ENCODE results near the gene PTPRM. TPM values are rescaled to one million over a fixed set of nuclear protein-coding genes. Genes with fewer than 3 reads are reported as not detected.

The PTPRM gene
- total RNA-seq, 1 donor from 2014 or later, result 4.5 TPM

GRCh38 chr18:8142131-8142711 is 575.1 kb downstream of the PTPRM start:
- H3K4me1 Mint-ChIP-seq (ENCODE audit: low read depth), result no peaks in the 10 kb centered on the region
- no peak for DNase-seq (ENCODE audit: low spot score)
- peaks cover 4% of the 10 kb centered on the region for H3K9me3 Mint-ChIP-seq
- intact Hi-C loops (cut with micrococcal nuclease), result no loop called here
- H3K36me3 Mint-ChIP-seq (ENCODE audit: low read depth), result no peaks in the 10 kb centered on the region
- no peaks in the 10 kb centered on the region for H3K27me3 Mint-ChIP-seq (ENCODE audit: low read depth)
- H3K4me3 Mint-ChIP-seq (ENCODE audit: low read depth), result no peak overlapping the region
- no peak overlapping the region for H3K27ac Mint-ChIP-seq

- no peak overlapping the region for H3K27ac Mint-ChIP-seq
- H3K4me3 Mint-ChIP-seq (ENCODE audit: low read depth), result no peak overlapping the region
- no peak for DNase-seq (ENCODE audit: low spot score)
- intact Hi-C loops (cut with micrococcal nuclease), result no loop called here
- H3K4me1 Mint-ChIP-seq (ENCODE audit: low read depth), result no peaks in the 10 kb centered on the region
- no peaks in the 10 kb centered on the region for H3K36me3 Mint-ChIP-seq (ENCODE audit: low read depth)
- H3K27me3 Mint-ChIP-seq (ENCODE audit: low read depth), result no peaks in the 10 kb centered on the region
- H3K9me3 Mint-ChIP-seq, result peaks cover 4% of the 10 kb centered on the region
Measured at GRCh38 chr18:8142932-8143331, 575.8 kb downstream of the PTPRM start.

GRCh38 chr18:8151181-8151580 is 584.1 kb downstream of the PTPRM start:
- Mint-ChIP-seq H3K36me3 (ENCODE audit: low read depth) (no peaks in the 10 kb centered on the region), H3K27ac (no peak overlapping the region), H3K4me1 (ENCODE audit: low read depth) (no peaks in the 10 kb centered on the region), H3K9me3 (peaks cover 5% of the 10 kb centered on the region), H3K4me3 (ENCODE audit: low read depth) (no peak overlapping the region), H3K27me3 (ENCODE audit: low read depth) (no peaks in the 10 kb centered on the region)
- intact Hi-C loops (cut with micrococcal nuclease), result no loop called here
- no peak for DNase-seq (ENCODE audit: low spot score)

- no peaks in the 10 kb centered on the region for H3K4me1 Mint-ChIP-seq (ENCODE audit: low read depth)
- no peak overlapping the region for H3K4me3 Mint-ChIP-seq (ENCODE audit: low read depth)
- no peak overlapping the region for H3K27ac Mint-ChIP-seq
- intact Hi-C loops (cut with micrococcal nuclease), result no loop called here
- no peak for DNase-seq (ENCODE audit: low spot score)
- no peaks in the 10 kb centered on the region for H3K36me3 Mint-ChIP-seq (ENCODE audit: low read depth)
- no peaks in the 10 kb centered on the region for H3K27me3 Mint-ChIP-seq (ENCODE audit: low read depth)
- peaks cover 3% of the 10 kb centered on the region for H3K9me3 Mint-ChIP-seq
Measured at GRCh38 chr18:8153887-8154583, 586.9 kb downstream of the PTPRM start.

DNA sequence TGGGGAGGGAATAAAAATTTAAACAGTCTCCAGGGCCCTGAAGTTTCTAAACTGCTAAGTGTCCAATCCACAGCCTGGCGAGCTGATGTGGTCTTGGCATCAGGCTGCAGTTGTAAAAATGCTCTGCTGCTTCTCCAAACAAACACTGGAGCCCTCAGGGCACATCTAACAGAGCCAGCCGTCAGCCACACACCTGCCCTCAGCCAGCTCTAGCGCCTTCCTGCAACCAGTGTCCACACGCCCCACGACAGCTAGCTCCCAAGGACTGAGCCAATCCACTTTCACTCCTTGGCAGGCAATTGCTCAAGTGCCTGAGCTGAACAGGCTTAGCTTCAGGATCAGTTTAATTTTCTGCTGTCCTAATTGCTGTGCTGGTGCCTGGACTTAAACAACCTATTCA is 595.7 kb downstream of the PTPRM start:
- Mint-ChIP-seq H3K4me1 (ENCODE audit: low read depth) (no peaks in the 10 kb centered on the region), H3K9me3 (peaks cover 3% of the 10 kb centered on the region), H3K27me3 (ENCODE audit: low read depth) (no peaks in the 10 kb centered on the region), H3K4me3 (ENCODE audit: low read depth) (no peak overlapping the region), H3K27ac (no peak overlapping the region), H3K36me3 (ENCODE audit: low read depth) (no peaks in the 10 kb centered on the region)
- intact Hi-C loops (cut with micrococcal nuclease), result no loop called here
- DNase-seq (ENCODE audit: low spot score), result no peak

DNA sequence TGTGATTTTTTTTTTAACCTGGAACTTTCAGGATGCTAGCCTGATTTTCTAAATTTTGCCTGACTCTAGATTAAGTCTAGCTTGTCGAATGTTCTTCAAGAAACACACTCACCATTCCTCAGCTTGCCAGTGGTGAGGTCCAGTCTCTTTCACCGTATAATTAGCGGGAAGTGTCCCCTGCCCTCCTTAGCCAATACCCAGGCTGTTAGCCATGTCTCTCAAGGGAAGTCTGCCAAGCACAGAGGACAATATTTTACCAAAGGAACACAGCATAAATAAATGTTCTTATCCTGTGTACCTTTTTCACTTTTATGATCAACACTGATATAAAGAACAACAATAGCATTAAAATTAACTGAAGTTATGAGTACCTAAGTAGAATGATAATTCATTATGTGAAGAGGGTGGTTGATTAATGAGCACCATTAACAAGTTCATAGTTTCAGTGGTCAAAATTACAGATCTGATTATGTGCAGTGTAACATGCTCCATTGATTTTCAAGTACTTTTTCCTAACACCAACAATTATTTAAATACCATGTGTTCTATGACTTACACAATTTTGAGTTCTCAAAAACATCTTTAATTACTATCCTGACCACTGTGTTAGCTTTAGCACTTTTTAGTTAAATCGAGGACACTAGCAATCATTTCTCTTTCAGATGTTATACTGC is 596.3 kb downstream of the PTPRM start:
- DNase-seq (ENCODE audit: low spot score), result no peak
- no peaks in the 10 kb centered on the region for H3K9me3 Mint-ChIP-seq
- no peaks in the 10 kb centered on the region for H3K27me3 Mint-ChIP-seq (ENCODE audit: low read depth)
- no peak overlapping the region for H3K27ac Mint-ChIP-seq
- intact Hi-C loops (cut with micrococcal nuclease), result no loop called here
- H3K4me3 Mint-ChIP-seq (ENCODE audit: low read depth), result no peak overlapping the region
- H3K4me1 Mint-ChIP-seq (ENCODE audit: low read depth), result no peaks in the 10 kb centered on the region
- H3K36me3 Mint-ChIP-seq (ENCODE audit: low read depth), result no peaks in the 10 kb centered on the region

DNA sequence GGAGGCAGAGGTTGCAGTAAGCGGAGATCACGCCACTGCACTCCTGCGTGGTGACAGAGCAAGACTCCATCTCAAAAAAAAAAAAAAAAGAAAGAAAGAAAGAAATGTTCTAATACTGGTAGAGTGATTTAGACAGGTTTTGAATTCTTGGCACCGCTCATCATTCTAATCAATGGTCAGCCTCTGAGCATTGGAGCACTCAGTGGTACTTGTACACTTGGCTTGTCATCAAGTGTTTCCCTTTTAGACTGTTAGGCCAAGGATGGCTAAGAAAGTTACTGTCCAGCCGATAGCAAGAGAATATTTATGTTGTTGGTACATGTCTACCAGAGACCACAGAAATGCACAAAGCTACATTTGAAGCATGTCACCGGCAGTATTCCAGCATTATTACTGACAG is 598.0 kb downstream of the PTPRM start:
- Mint-ChIP-seq H3K27ac (no peak overlapping the region), H3K36me3 (ENCODE audit: low read depth) (no peaks in the 10 kb centered on the region), H3K27me3 (ENCODE audit: low read depth) (no peaks in the 10 kb centered on the region), H3K4me3 (ENCODE audit: low read depth) (no peak overlapping the region), H3K9me3 (no peaks in the 10 kb centered on the region), H3K4me1 (ENCODE audit: low read depth) (no peaks in the 10 kb centered on the region)
- intact Hi-C loops (cut with micrococcal nuclease), result no loop called here
- DNase-seq (ENCODE audit: low spot score), result no peak

DNA sequence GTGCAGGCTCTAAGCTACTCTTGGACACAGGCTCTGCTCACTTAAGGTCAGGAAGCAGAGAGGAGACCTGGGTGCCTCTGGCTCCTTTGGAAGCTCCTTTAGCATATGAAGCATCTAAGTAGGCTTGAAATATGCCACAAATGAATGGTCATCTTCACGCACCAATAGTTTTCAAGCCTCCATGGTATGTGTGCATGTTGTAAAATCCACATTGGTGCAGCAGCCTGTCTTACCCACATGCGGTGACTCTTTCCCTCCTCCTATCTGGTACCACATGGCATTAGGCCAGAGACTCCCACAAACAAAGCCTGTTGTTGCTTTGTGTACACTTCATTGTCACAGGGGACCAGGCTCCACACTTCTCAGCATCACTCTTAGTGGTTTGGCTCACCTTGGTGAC is 599.9 kb downstream of the PTPRM start:
- no peak for DNase-seq (ENCODE audit: low spot score)
- intact Hi-C loops (cut with micrococcal nuclease), result no loop called here
- Mint-ChIP-seq H3K9me3 (no peaks in the 10 kb centered on the region), H3K36me3 (ENCODE audit: low read depth) (no peaks in the 10 kb centered on the region), H3K27ac (no peak overlapping the region), H3K4me1 (ENCODE audit: low read depth) (no peaks in the 10 kb centered on the region), H3K27me3 (ENCODE audit: low read depth) (no peaks in the 10 kb centered on the region), H3K4me3 (ENCODE audit: low read depth) (no peak overlapping the region)

DNA sequence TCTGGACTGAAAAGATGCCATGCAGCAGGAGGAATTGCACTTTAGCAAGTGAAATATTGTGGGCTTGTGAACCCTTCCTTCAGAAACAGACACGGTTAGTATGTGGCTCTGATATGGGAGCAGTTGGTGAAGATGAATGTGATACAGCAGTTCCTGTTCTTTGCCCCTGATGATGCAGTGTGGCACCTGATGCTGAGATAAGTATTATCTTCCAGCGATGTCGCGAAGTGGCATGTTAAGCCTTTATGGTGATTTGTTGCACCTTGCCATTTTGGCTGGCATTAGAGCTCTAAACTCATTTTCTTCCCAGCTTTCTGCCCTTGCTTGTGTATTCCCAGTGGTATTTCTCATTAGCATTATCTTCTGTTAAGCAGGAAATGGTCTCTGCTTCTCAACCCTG is 600.6 kb downstream of the PTPRM start:
- H3K9me3 Mint-ChIP-seq, result no peaks in the 10 kb centered on the region
- no peak overlapping the region for H3K27ac Mint-ChIP-seq
- intact Hi-C loops (cut with micrococcal nuclease), result no loop called here
- DNase-seq (ENCODE audit: low spot score), result no peak
- H3K4me3 Mint-ChIP-seq (ENCODE audit: low read depth), result no peak overlapping the region
- no peaks in the 10 kb centered on the region for H3K4me1 Mint-ChIP-seq (ENCODE audit: low read depth)
- H3K27me3 Mint-ChIP-seq (ENCODE audit: low read depth), result no peaks in the 10 kb centered on the region
- no peaks in the 10 kb centered on the region for H3K36me3 Mint-ChIP-seq (ENCODE audit: low read depth)

GRCh38 chr18:8169722-8170121 is 602.6 kb downstream of the PTPRM start:
- Mint-ChIP-seq H3K27me3 (ENCODE audit: low read depth) (no peaks in the 10 kb centered on the region), H3K9me3 (no peaks in the 10 kb centered on the region), H3K4me3 (ENCODE audit: low read depth) (no peak overlapping the region), H3K27ac (no peak overlapping the region), H3K4me1 (ENCODE audit: low read depth) (no peaks in the 10 kb centered on the region), H3K36me3 (ENCODE audit: low read depth) (no peaks in the 10 kb centered on the region)
- DNase-seq (ENCODE audit: low spot score), result no peak
- intact Hi-C loops (cut with micrococcal nuclease), result no loop called here

- H3K4me1 Mint-ChIP-seq (ENCODE audit: low read depth), result no peaks in the 10 kb centered on the region
Measured at GRCh38 chr18:8174771-8175170, 607.7 kb downstream of the PTPRM start.

GRCh38 chr18:8175501-8176061 is 608.5 kb downstream of the PTPRM start:
- no peaks in the 10 kb centered on the region for H3K4me1 Mint-ChIP-seq (ENCODE audit: low read depth)
- intact Hi-C loops (cut with micrococcal nuclease), result no loop called here
- no peak overlapping the region for H3K4me3 Mint-ChIP-seq (ENCODE audit: low read depth)
- no peaks in the 10 kb centered on the region for H3K27me3 Mint-ChIP-seq (ENCODE audit: low read depth)
- no peak overlapping the region for H3K27ac Mint-ChIP-seq
- DNase-seq (ENCODE audit: low spot score), result no peak
- no peaks in the 10 kb centered on the region for H3K36me3 Mint-ChIP-seq (ENCODE audit: low read depth)
- H3K9me3 Mint-ChIP-seq, result peaks cover 4% of the 10 kb centered on the region

More at GRCh38 chr18:8174771-8175170, 607.7 kb downstream of the PTPRM start:
- intact Hi-C loops (cut with micrococcal nuclease), result no loop called here
- DNase-seq (ENCODE audit: low spot score), result no peak
- no peak overlapping the region for H3K27ac Mint-ChIP-seq
- H3K9me3 Mint-ChIP-seq, result peaks cover 2% of the 10 kb centered on the region
- H3K4me3 Mint-ChIP-seq (ENCODE audit: low read depth), result no peak overlapping the region
- no peaks in the 10 kb centered on the region for H3K36me3 Mint-ChIP-seq (ENCODE audit: low read depth)
- H3K27me3 Mint-ChIP-seq (ENCODE audit: low read depth), result no peaks in the 10 kb centered on the region

GRCh38 chr18:8176109-8176508 is 609.0 kb downstream of the PTPRM start:
- DNase-seq (ENCODE audit: low spot score), result no peak
- Mint-ChIP-seq H3K4me3 (ENCODE audit: low read depth) (no peak overlapping the region), H3K9me3 (peaks cover 4% of the 10 kb centered on the region), H3K27me3 (ENCODE audit: low read depth) (no peaks in the 10 kb centered on the region), H3K4me1 (ENCODE audit: low read depth) (no peaks in the 10 kb centered on the region), H3K27ac (no peak overlapping the region), H3K36me3 (ENCODE audit: low read depth) (no peaks in the 10 kb centered on the region)
- intact Hi-C loops (cut with micrococcal nuclease), result no loop called here

Measured in activated T-helper 2 cell treated with anti-CD3 and anti-CD28 coated beads, Interferon-gamma antibody, Interleukin-2, Interleukin-4, amounts not matched to agents 10 μg/mL and 5 μg/mL and 100 μg/mL, durations not matched to agents 14 hours and 24 hours and 36 hours (primary cell).